GM21529 (cell line): ENCODE data around the gene CEMIP.

Experiments used
- ATAC-seq: cut with Tn5 transposase; IDR thresholded peaks from one replicate; pipeline ENCODE4 v1.9.1; 2021; ENCODE audit not compliant: unreplicated experiment

CEMIP gene

GRCh38 chr15:81000144-81000623, 221.0 kb downstream of the CEMIP start:
- no peak for ATAC-seq

GRCh38 chr15:81000624-81001151, 221.5 kb downstream of the CEMIP start, which contains the start of gene TLNRD1:
TLNRD1 (plus strand) TSS chr15:81000923; CDS start chr15:81002272, 1,349 bp downstream.
- ATAC-seq = peak; percentile 60
